PC-9 (cell line): ENCODE data around the gene POMGNT2. TPM values are rescaled to one million over a fixed set of nuclear protein-coding genes. Genes with fewer than 3 reads are reported as not detected.

Source experiments
- BruUV-seq: library from RNA; stranded (reverse); fragments of 400-500 nt; replicated peaks from 2 replicates; lab custom pipeline; 2021; lab: Mats Ljungman, UMichigan
- CTCF ChIA-PET: fragments of 300-600 bp; sonication (Branson Sonifier 250); formaldehyde crosslinking; loops from one replicate; lab custom pipeline; 2022; ENCODE audit warnings: antibody characterized with exemption; lab: Charles Lee
- POLR2A ChIA-PET: fragments of 300-600 bp; sonication (Branson Sonifier 250); formaldehyde crosslinking; loops from one replicate; lab custom pipeline; 2022; ENCODE audit warnings: antibody characterized with exemption; ENCODE audit not compliant: unreplicated experiment; lab: Charles Lee
- DNase-seq, 2 experiments: peaks; one replicate each; pipeline versions ENCODE4 v3.0.0 to v3.0.0-alpha.2; 2015 to 2022; ENCODE audit warnings: mixed read lengths in 1 of 2
- H2AFZ ChIP-seq: fragments of 200-600 bp; sonication (generic); 2 replicates; pipeline ENCODE4 v1.8.1; 2017; ENCODE audit warnings: antibody characterized with exemption
- H3F3A ChIP-seq: fragments of 200-600 bp; sonication (generic); 2 replicates; pipeline ENCODE4 v1.8.1; 2017; ENCODE audit warnings: antibody characterized with exemption, mild to moderate bottlenecking, low read depth; ENCODE audit not compliant: insufficient read depth
- H3K27ac ChIP-seq: fragments of 200-600 bp; sonication (generic); 2 replicates; pipeline ENCODE4 v1.6.1; 2016; ENCODE audit warnings: mixed run types
- H3K27me3 ChIP-seq: fragments of 200-600 bp; sonication (generic); 2 replicates; pipeline ENCODE4 v1.6.1; 2016; ENCODE audit warnings: low read depth, mixed run types; ENCODE audit not compliant: insufficient read depth
- H3K36me3 ChIP-seq: fragments of 200-600 bp; sonication (generic); 2 replicates; pipeline ENCODE4 v1.6.1; 2016; ENCODE audit warnings: low read depth, mixed run types
- H3K4me1 ChIP-seq: fragments of 200-600 bp; sonication (generic); replicated peaks from 2 replicates; pipeline ENCODE4 v1.6.1; 2016; ENCODE audit warnings: mixed run types; ENCODE audit not compliant: insufficient read depth
- H3K4me2 ChIP-seq: fragments of 200-600 bp; sonication (generic); 2 replicates; pipeline ENCODE4 v1.6.1; 2017; ENCODE audit warnings: mixed run types
- H3K4me3 ChIP-seq: fragments of 200-600 bp; sonication (generic); 2 replicates; pipeline ENCODE4 v1.6.1; 2016; ENCODE audit warnings: mixed run types
- H3K79me2 ChIP-seq: fragments of 200-600 bp; sonication (generic); 2 replicates; pipeline ENCODE4 v1.6.1; 2017; ENCODE audit warnings: low read depth, mixed run types
- H3K9me2 ChIP-seq: fragments of 200-600 bp; sonication (generic); 2 replicates; pipeline ENCODE4 v1.8.1; 2017; ENCODE audit warnings: mild to moderate bottlenecking; ENCODE audit not compliant: insufficient read depth
- H3K9me3 ChIP-seq: fragments of 200-600 bp; sonication (generic); 2 replicates; pipeline ENCODE4 v1.8.1; 2016; ENCODE audit warnings: low read depth; ENCODE audit not compliant: insufficient read depth
- H4K20me1 ChIP-seq: fragments of 200-600 bp; sonication (generic); 2 replicates; pipeline ENCODE4 v1.8.1; 2017; ENCODE audit not compliant: insufficient read depth
- CTCF ChIP-seq: fragments of 200-600 bp; sonication (generic); conservative IDR thresholded peaks from 2 replicates; pipeline ENCODE4 v1.6.1; 2017; ENCODE audit warnings: mixed run types, antibody characterized with exemption, mild to moderate bottlenecking, moderate library complexity
- EZH2 ChIP-seq: fragments of 200-600 bp; sonication (generic); IDR thresholded peaks from 2 replicates; pipeline ENCODE4 v1.8.0; 2017; ENCODE audit warnings: antibody characterized with exemption, low read depth
- intact Hi-C: fragments of 100-400 bp; cut with micrococcal nuclease; formaldehyde crosslinking; loops from one replicate; pipeline ENCODE4 v1.10.0; 2022; ENCODE audit not compliant: unreplicated experiment
- total RNA-seq: library from RNA; stranded (reverse); gene quantifications from 2 replicates; pipeline ENCODE4 v1.2.3, GENCODE V29; 2021

The POMGNT2 gene
- total RNA-seq, 1 experiment from 2014 or later, result 17.2 TPM

DNA sequence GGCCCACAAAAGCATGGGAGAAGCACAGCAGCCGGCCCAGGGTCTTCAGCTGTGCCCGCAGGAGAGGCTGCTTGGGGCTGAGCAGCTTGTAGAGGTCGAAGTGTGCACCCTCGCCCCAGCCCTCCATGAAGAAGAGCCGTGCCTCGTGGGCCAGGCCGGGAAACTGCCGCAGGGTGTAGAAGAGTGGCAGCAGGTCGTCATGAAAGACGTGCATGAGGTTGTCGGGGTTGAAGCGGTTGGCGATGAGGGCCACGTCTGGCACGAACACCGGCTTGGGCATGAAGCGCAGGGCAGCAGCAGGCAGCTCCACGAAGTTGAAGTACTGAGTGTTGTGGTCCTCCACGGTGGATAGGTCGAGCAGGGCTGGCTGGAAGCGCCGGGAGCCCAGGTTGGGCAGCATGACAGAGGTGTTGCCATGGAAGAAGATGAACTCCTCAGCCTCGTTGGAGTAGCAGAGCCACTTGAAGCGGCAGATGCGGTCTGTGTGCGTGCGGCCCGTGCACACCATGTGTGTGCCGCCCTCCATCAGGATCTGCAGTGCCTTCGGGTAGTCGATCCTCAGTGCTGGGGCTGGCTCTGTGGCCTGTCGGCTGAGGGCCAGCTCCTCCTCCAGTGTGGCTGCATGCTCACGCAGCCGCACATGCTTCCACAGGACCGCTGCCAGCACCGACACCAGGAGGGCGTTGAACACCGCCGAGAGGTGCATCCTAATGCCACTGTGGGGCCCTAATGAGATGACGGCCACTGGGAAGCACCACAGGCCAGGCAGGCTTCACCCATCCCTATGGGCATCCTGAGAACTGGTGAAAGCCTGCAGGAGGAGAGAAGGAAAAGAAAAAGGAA lies 24.9 kb downstream of the POMGNT2 start:
- Histone ChIP-seq H3K4me1 (peaks cover 10% of the 10 kb centered on the region), H3K79me2 (no peaks in the 10 kb centered on the region), H3K9me3 (no peaks in the 10 kb centered on the region), H3F3A (no peaks in the 10 kb centered on the region), H3K27ac (no peak overlapping the region), H2AFZ (no peak overlapping the region), H4K20me1 (no peaks in the 10 kb centered on the region), H3K4me2 (no peak overlapping the region), H3K27me3 (no peaks in the 10 kb centered on the region), H3K36me3 (no peaks in the 10 kb centered on the region; the same call in 1 of the 2 replicates), H3K9me2 (no peaks in the 10 kb centered on the region), H3K4me3 (no peak overlapping the region)
- ChIA-PET POLR2A (no interaction called here), CTCF (no interaction called here)
- BruUV-seq, result no TSS peak
- intact Hi-C loops, result no loop called here
- TF ChIP-seq EZH2 (no peak), CTCF (no peak)
- no peak for DNase-seq

- no peaks in the 10 kb centered on the region for H3K9me3 ChIP-seq
- no peaks in the 10 kb centered on the region for H3K27me3 ChIP-seq
- H3K79me2 ChIP-seq, result no peaks in the 10 kb centered on the region
- no TSS peak for BruUV-seq
- no peak overlapping the region for H2AFZ ChIP-seq
- H3K9me2 ChIP-seq, result no peaks in the 10 kb centered on the region
- no peak overlapping the region for H3K4me2 ChIP-seq
- no peak for TF ChIP-seq CTCF
- TF ChIP-seq EZH2, result no peak
- H3K4me3 ChIP-seq, result no peak overlapping the region
- H4K20me1 ChIP-seq, result no peaks in the 10 kb centered on the region
- H3K4me1 ChIP-seq, result peaks cover 10% of the 10 kb centered on the region
- H3K27ac ChIP-seq, result no peak overlapping the region
- no peaks in the 10 kb centered on the region for H3F3A ChIP-seq
- POLR2A ChIA-PET, result no interaction called here
- CTCF ChIA-PET, result no interaction called here
- intact Hi-C loops, result no loop called here
- no peak for DNase-seq
- no peaks in the 10 kb centered on the region; the same call in 1 of the 2 replicates for H3K36me3 ChIP-seq
Measured at GRCh38 chr3:43079536-43080332, 26.1 kb downstream of the POMGNT2 start.

DNA sequence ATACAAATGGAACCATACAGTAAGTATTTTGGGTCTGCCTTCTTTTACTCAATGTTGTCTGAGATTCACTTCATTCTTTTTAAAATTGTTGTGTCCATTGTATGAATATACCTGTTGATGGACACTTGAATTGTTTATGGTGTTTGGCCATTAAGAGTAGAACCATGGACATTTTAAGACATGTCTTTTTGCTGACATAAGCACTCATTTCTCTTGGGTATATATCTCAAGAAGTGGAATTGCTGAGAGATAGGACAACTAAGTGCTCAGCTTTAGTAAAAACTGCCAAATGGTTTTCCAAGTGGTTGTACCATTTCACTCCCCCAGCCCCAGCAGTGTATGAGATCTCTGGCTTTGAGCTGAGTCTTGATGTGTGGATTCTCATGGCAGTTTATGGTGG lies 28.2 kb downstream of the POMGNT2 start:
- intact Hi-C loops, result no loop called here
- BruUV-seq, result no TSS peak
- no peak for DNase-seq
- H2AFZ ChIP-seq, result no peak overlapping the region
- H4K20me1 ChIP-seq, result no peaks in the 10 kb centered on the region
- peaks cover 10% of the 10 kb centered on the region for H3K4me1 ChIP-seq
- no peaks in the 10 kb centered on the region for H3K9me2 ChIP-seq
- no peaks in the 10 kb centered on the region for H3K27me3 ChIP-seq
- H3K4me2 ChIP-seq, result no peak overlapping the region
- TF ChIP-seq CTCF (no peak), EZH2 (no peak)
- H3F3A ChIP-seq, result no peaks in the 10 kb centered on the region
- no peak overlapping the region for H3K27ac ChIP-seq
- no peaks in the 10 kb centered on the region; the same call in 1 of the 2 replicates for H3K36me3 ChIP-seq
- ChIA-PET POLR2A (no interaction called here), CTCF (no interaction called here)
- no peak overlapping the region for H3K4me3 ChIP-seq
- no peaks in the 10 kb centered on the region for H3K79me2 ChIP-seq
- no peaks in the 10 kb centered on the region for H3K9me3 ChIP-seq
